ENCODE data around the gene STK32C. TPM values are rescaled to one million over a fixed set of nuclear protein-coding genes. Genes with fewer than 3 reads are reported as not detected.

The STK32C gene
- total RNA-seq, 1 experiment from 2014 or later: 16.5 TPM

GRCh38 chr10:132306343-132306685 is 1.4 kb downstream of the STK32C start:
- ChIA-PET CTCF (no interaction called here), POLR2A (ENCODE audit: low non-redundant PET) (no interaction called here)
- H3K4me3 ChIP-seq (ENCODE audit: low read depth, low read length, poor library complexity, severe bottlenecking): no peak overlapping the region

GRCh38 chr10:132305654-132306342 is 2.0 kb downstream of the STK32C start:
- H3K36me3 ChIP-seq (ENCODE audit: insufficient read depth, low read length, poor library complexity, severe bottlenecking): no peaks in the 10 kb centered on the region
- CTCF ChIA-PET: no interaction called here
- TF ChIP-seq EZH2 (IDR thresholded peaks at IDR 0.05; ENCODE audit: borderline replicate concordance, low read depth, low read length, poor library complexity, severe bottlenecking) (no peak), CTCF (conservative IDR thresholded peaks at IDR 0.05; ENCODE audit: low read depth, low read length) (no peak)
- peaks cover 6% of the 10 kb centered on the region for H3K4me1 ChIP-seq (ENCODE audit: insufficient read depth, low read length, poor library complexity, severe bottlenecking)
- no TSS peak for BruUV-seq (replicated peaks)
- peaks cover 11% of the 10 kb centered on the region for H3K27me3 ChIP-seq (replicated peaks; ENCODE audit: insufficient read depth, low read depth, low read length, poor library complexity)
- POLR2A ChIA-PET (ENCODE audit: low non-redundant PET): no interaction called here
- intact Hi-C loops (cut with micrococcal nuclease; ENCODE audit: unreplicated experiment): no loop called here
- no peak overlapping the region for H3K27ac ChIP-seq (ENCODE audit: low read depth, low read length, poor library complexity, severe bottlenecking)
- peaks cover 5% of the 10 kb centered on the region for H3K9me3 ChIP-seq (ENCODE audit: low read depth, low read length, poor library complexity, severe bottlenecking)
- no peak for DNase-seq (ENCODE audit: low spot score)
- H3K4me3 ChIP-seq (ENCODE audit: low read depth, low read length, poor library complexity, severe bottlenecking): no peak overlapping the region

More at GRCh38 chr10:132306343-132306685, 1.4 kb downstream of the STK32C start:
- DNase-seq (ENCODE audit: low spot score): no peak
- peaks cover 6% of the 10 kb centered on the region for H3K4me1 ChIP-seq (ENCODE audit: insufficient read depth, low read length, poor library complexity, severe bottlenecking)
- no peak overlapping the region for H3K27ac ChIP-seq (ENCODE audit: low read depth, low read length, poor library complexity, severe bottlenecking)
- no peak for TF ChIP-seq CTCF (conservative IDR thresholded peaks at IDR 0.05; ENCODE audit: low read depth, low read length)
- no peak for TF ChIP-seq EZH2 (IDR thresholded peaks at IDR 0.05; ENCODE audit: borderline replicate concordance, low read depth, low read length, poor library complexity, severe bottlenecking)
- no peaks in the 10 kb centered on the region for H3K36me3 ChIP-seq (ENCODE audit: insufficient read depth, low read length, poor library complexity, severe bottlenecking)
- peaks cover 5% of the 10 kb centered on the region for H3K9me3 ChIP-seq (ENCODE audit: low read depth, low read length, poor library complexity, severe bottlenecking)
- no TSS peak for BruUV-seq (replicated peaks)
- intact Hi-C loops (cut with micrococcal nuclease; ENCODE audit: unreplicated experiment): no loop called here
- H3K27me3 ChIP-seq (replicated peaks; ENCODE audit: insufficient read depth, low read depth, low read length, poor library complexity): peaks cover 11% of the 10 kb centered on the region

- CTCF ChIA-PET: no interaction called here
Measured at GRCh38 chr10:132304756-132305509, 2.8 kb downstream of the STK32C start.

More at GRCh38 chr10:132304756-132305509, 2.8 kb downstream of the STK32C start:
- peaks cover 5% of the 10 kb centered on the region for H3K9me3 ChIP-seq (ENCODE audit: low read depth, low read length, poor library complexity, severe bottlenecking)
- no peak overlapping the region for H3K4me3 ChIP-seq (ENCODE audit: low read depth, low read length, poor library complexity, severe bottlenecking)
- H3K36me3 ChIP-seq (ENCODE audit: insufficient read depth, low read length, poor library complexity, severe bottlenecking): no peaks in the 10 kb centered on the region
- intact Hi-C loops (cut with micrococcal nuclease; ENCODE audit: unreplicated experiment): no loop called here
- peaks cover 6% of the 10 kb centered on the region for H3K4me1 ChIP-seq (ENCODE audit: insufficient read depth, low read length, poor library complexity, severe bottlenecking)
- no TSS peak for BruUV-seq (replicated peaks)
- no peak for DNase-seq (ENCODE audit: low spot score)
- POLR2A ChIA-PET (ENCODE audit: low non-redundant PET): no interaction called here
- H3K27ac ChIP-seq (ENCODE audit: low read depth, low read length, poor library complexity, severe bottlenecking): no peak overlapping the region
- H3K27me3 ChIP-seq (replicated peaks; ENCODE audit: insufficient read depth, low read depth, low read length, poor library complexity): peaks cover 11% of the 10 kb centered on the region
- TF ChIP-seq EZH2 (IDR thresholded peaks at IDR 0.05; ENCODE audit: borderline replicate concordance, low read depth, low read length, poor library complexity, severe bottlenecking) (no peak), CTCF (conservative IDR thresholded peaks at IDR 0.05; ENCODE audit: low read depth, low read length) (no peak)

Data from A673 (cell line).